ENCODE measurements around the gene LGALS3BP. TPM values are rescaled to one million over a fixed set of nuclear protein-coding genes. Genes with fewer than 3 reads are reported as not detected.

The LGALS3BP gene
- total and polyA plus RNA-seq, 2 of the 13 experiments (the other 11 are each of a cell fraction or from before 2014, with no cell fraction given), result 137 to 332 TPM

- DNase-seq (ENCODE audit: low spot score), result no peak
- CTCF ChIA-PET (ENCODE audit: low intra/inter-chr PET ratio, low total read pairs), result no interaction called here
- POLR2A ChIA-PET, result interaction anchor here (1.0 to 1.6 kb wide), 3 partner anchors 11 to 43 kb away, joined by 3 to 4 read pairs (median 3); no protein-coding TSS in a partner anchor
- Histone ChIP-seq H3K9me3 (ENCODE audit: low read length) (no peaks in the 10 kb centered on the region), H3K4me3 (replicated peaks in 1 of 3; ENCODE audit: insufficient read depth in 1 of 3, low read depth in 2 of 3, low read length in 3 of 3) (no peak overlapping the region), H3K36me3 (replicated peaks in 1 of 2; ENCODE audit: control insufficient read depth in 1 of 2, insufficient read depth in 2 of 2, low read length in 2 of 2) (no peaks in the 10 kb centered on the region), H3K27ac (ENCODE audit: extremely low read length, insufficient read depth, low read length) (no peak overlapping the region), H3K4me2 (ENCODE audit: low read depth, low read length) (peak overlapping the region; percentile 83; the same call in 1 of the 2 replicates), H3K79me2 (ENCODE audit: insufficient read depth, low read length) (no peaks in the 10 kb centered on the region), H3K4me1 (ENCODE audit: insufficient read depth, low read length) (peaks cover 50% of the 10 kb centered on the region), H3K27me3 (ENCODE audit: control insufficient read depth in 1 of 2, insufficient read depth in 2 of 2, low read length in 2 of 2) (peaks cover 3 to 9% of the 10 kb centered on the region in 2 experiments; a peak in 2 of 5 replicates), H3K9ac (ENCODE audit: insufficient read depth, low read depth, low read length) (no peak overlapping the region), H2AFZ (ENCODE audit: low read length) (no peak overlapping the region), H4K20me1 (ENCODE audit: insufficient read depth, low read length) (no peaks in the 10 kb centered on the region)
- WGBS (ENCODE audit: low lambda C conversion rate), result 92% methylated on average over 10 of the region's 13 CpGs
- FAIRE-seq, result no peak
- TF ChIP-seq RARG (CRISPR knock-in tag; IDR thresholded peaks at IDR 0.05; ENCODE audit: low read depth), result no peak
- TF ChIP-seq ZNF407 (CRISPR knock-in tag; IDR thresholded peaks at IDR 0.05; ENCODE audit: not compliant biosample characterization), result peak; percentile 0
- in situ Hi-C loops (cut with HindIII; ENCODE audit: extremely low pct_ligation_motif_present, low pct_unique_long_range_greater_than_20kb), result no loop called here
- no peak for ATAC-seq
- intact Hi-C loops (cut with micrococcal nuclease; ENCODE audit: unreplicated experiment), result no loop called here
- no TSS peak for BruUV-seq (replicated peaks)
Observed at GRCh38 chr17:78922816-78923498, 56.8 kb downstream of the LGALS3BP start.

Measured in HepG2 (cell line).